Mesenchymal stem cell (in vitro differentiated cells and primary cell): ENCODE results near the gene DIP2C.

Experiments
- DNase-seq: peaks from one replicate; pipeline ENCODE4 v3.0.0-alpha.2; 2013
- H2AFZ ChIP-seq: one replicate; pipeline ENCODE4 v1.6.1; 2013; ENCODE audit warnings: low read depth, mild to moderate bottlenecking, control low read depth, inconsistent platforms, low read length, moderate library complexity
- H2AK5ac ChIP-seq: 2 replicates; pipeline ENCODE4 v1.6.1; 2013; ENCODE audit warnings: low read length, moderate library complexity, mild to moderate bottlenecking, inconsistent platforms; ENCODE audit not compliant: severe bottlenecking
- H2BK120ac ChIP-seq: one replicate; pipeline ENCODE4 v1.6.1; 2013; ENCODE audit warnings: low read depth, mild to moderate bottlenecking, inconsistent platforms, low read length, moderate library complexity
- H2BK12ac ChIP-seq, 2 experiments: one replicate each; pipeline ENCODE4 v1.6.1; 2013; ENCODE audit warnings: inconsistent platforms in 2 of 2, low read length in 2 of 2, mild to moderate bottlenecking in 2 of 2, moderate library complexity in 2 of 2, control low read depth in 1 of 2
- H2BK15ac ChIP-seq: one replicate; pipeline ENCODE4 v1.6.1; 2013; ENCODE audit warnings: mild to moderate bottlenecking, low read depth, inconsistent platforms; ENCODE audit not compliant: poor library complexity, severe bottlenecking
- H2BK5ac ChIP-seq: 2 replicates; pipeline ENCODE4 v1.6.1; 2013; ENCODE audit warnings: low read depth, mild to moderate bottlenecking, low read length, control low read depth, inconsistent platforms; ENCODE audit not compliant: poor library complexity, severe bottlenecking
- H3K14ac ChIP-seq, 2 experiments: one replicate each; pipeline ENCODE4 v1.6.1; 2013; ENCODE audit warnings: inconsistent platforms in 2 of 2, low read length in 2 of 2, control low read depth in 1 of 2, mild to moderate bottlenecking in 1 of 2, moderate library complexity in 1 of 2
- H3K18ac ChIP-seq, 2 experiments: one replicate each; pipeline ENCODE4 v1.6.1; 2013; ENCODE audit warnings: inconsistent platforms in 2 of 2, low read length in 2 of 2, control low read depth in 1 of 2, low read depth in 1 of 2, mild to moderate bottlenecking in 1 of 2
- H3K23ac ChIP-seq, 2 experiments: one replicate each; pipeline ENCODE4 v1.6.1; 2013; ENCODE audit warnings: inconsistent platforms in 2 of 2, low read length in 2 of 2, mild to moderate bottlenecking in 2 of 2, moderate library complexity in 2 of 2, control low read depth in 1 of 2
- H3K27ac ChIP-seq: 2 replicates; pipeline ENCODE4 v1.5.1; 2013; ENCODE audit warnings: mild to moderate bottlenecking, moderate library complexity, low read length, control low read depth, inconsistent platforms; ENCODE audit not compliant: poor library complexity, severe bottlenecking
- H3K27me3 ChIP-seq, 2 experiments: 2 replicates each; pipeline versions ENCODE4 v1.6.1 to v1.7.0; 2013; ENCODE audit warnings: low read length in 2 of 2, mild to moderate bottlenecking in 2 of 2, moderate library complexity in 2 of 2, control low read depth in 1 of 2, inconsistent platforms in 1 of 2; ENCODE audit not compliant: control insufficient read depth in 1 of 2, insufficient read depth in 1 of 2
- H3K36me3 ChIP-seq, 2 experiments: 2 replicates each; pipeline versions ENCODE4 v1.6.1 to v1.7.0; 2013; ENCODE audit warnings: low read length in 2 of 2, control low read depth in 1 of 2, inconsistent platforms in 1 of 2, low read depth in 1 of 2, mild to moderate bottlenecking in 1 of 2; ENCODE audit not compliant: insufficient read depth in 2 of 2, control insufficient read depth in 1 of 2
- H3K4ac ChIP-seq, 2 experiments: one replicate each; pipeline ENCODE4 v1.6.1; 2013; ENCODE audit warnings: inconsistent platforms in 2 of 2, low read length in 2 of 2, mild to moderate bottlenecking in 2 of 2, moderate library complexity in 2 of 2, control low read depth in 1 of 2, low read depth in 1 of 2
- H3K4me1 ChIP-seq: 2 replicates; pipeline ENCODE4 v1.6.1; 2013; ENCODE audit warnings: low read depth, low read length, control low read depth; ENCODE audit not compliant: control insufficient read depth, insufficient read depth
- H3K4me2 ChIP-seq: 2 replicates; pipeline ENCODE4 v1.6.1; 2013; ENCODE audit warnings: low read length, mild to moderate bottlenecking, inconsistent platforms; ENCODE audit not compliant: poor library complexity, severe bottlenecking
- H3K4me3 ChIP-seq, 2 experiments: 2 replicates each; pipeline versions ENCODE4 v1.5.1 to v1.7.0; 2013; ENCODE audit warnings: low read length in 2 of 2, mild to moderate bottlenecking in 2 of 2, control low read depth in 1 of 2, low read depth in 1 of 2; ENCODE audit not compliant: insufficient read depth in 1 of 2
- H3K79me1 ChIP-seq: replicated peaks from 2 replicates; pipeline ENCODE4 v1.6.1; 2013; ENCODE audit warnings: mild to moderate bottlenecking, control low read depth, low read length, inconsistent platforms; ENCODE audit not compliant: poor library complexity, severe bottlenecking
- H3K9ac ChIP-seq: 2 replicates; pipeline ENCODE4 v1.7.0; 2013; ENCODE audit warnings: mild to moderate bottlenecking, low read length, moderate library complexity
- H3K9me3 ChIP-seq: 2 replicates; pipeline ENCODE4 v1.7.0; 2013; ENCODE audit warnings: mild to moderate bottlenecking, low read length; ENCODE audit not compliant: control insufficient read depth
- H4K8ac ChIP-seq: one replicate; pipeline ENCODE4 v1.6.1; 2013; ENCODE audit warnings: inconsistent platforms, mild to moderate bottlenecking, low read length, moderate library complexity
- H4K91ac ChIP-seq: one replicate; pipeline ENCODE4 v1.6.1; 2013; ENCODE audit warnings: mild to moderate bottlenecking, low read length, inconsistent platforms
- WGBS: methylation state at CpG from one replicate; pipeline ENCODE4 v1.1.7; 2013; ENCODE audit warnings: mixed read lengths; 5-methylcytosine and 5-hydroxymethylcytosine counted together

The DIP2C gene

DNA sequence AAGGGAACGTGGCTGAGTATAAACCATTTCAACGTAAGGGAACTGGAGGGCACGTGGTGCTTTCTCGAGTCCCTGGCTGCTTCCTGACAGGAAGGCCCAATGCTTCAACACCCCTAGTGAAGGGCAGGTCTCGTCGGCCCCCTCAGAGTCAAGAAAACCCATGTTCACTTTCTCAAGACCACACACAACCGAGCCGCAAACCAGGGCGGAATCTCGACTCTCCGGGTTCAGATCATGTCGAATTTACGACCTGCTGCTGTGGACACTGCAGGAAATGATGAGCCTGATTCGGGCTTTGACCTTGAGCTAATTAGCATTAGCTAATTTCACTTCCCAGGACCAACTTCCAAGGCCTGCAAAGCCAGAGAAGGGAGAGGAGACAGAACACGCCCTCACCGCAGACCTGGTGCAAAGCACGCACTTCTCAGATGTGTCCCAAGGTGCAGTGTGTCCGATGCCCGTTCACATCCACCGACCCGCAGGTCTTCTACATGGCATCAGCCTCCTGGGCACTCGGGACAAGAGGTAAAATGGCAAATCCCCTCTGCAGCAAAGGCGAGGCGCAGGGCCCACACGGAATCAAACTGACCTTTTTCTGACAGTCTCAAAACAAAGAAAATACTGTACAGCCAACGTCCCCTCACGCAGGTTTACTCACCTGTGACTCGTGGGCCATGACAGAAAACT lies 94.7 kb downstream of the DIP2C start:
- Histone ChIP-seq H2BK120ac (no peak overlapping the region), H2AK5ac (peak overlapping the region; percentile 34), H3K9ac (no peak overlapping the region), H3K79me1 (peaks cover 39% of the 10 kb centered on the region), H3K27ac (no peak overlapping the region), H3K36me3 (peaks cover 0 to 8% of the 10 kb centered on the region in 2 experiments), H3K4me3 (no peak overlapping the region), H3K4me1 (peaks cover 27% of the 10 kb centered on the region), H3K27me3 (no peaks in the 10 kb centered on the region), H3K9me3 (no peaks in the 10 kb centered on the region), H2AFZ (no peak overlapping the region), H4K91ac (no peak overlapping the region), H2BK5ac (no peak overlapping the region), H4K8ac (no peak overlapping the region), H3K14ac (no peak overlapping the region), H3K23ac (no peak overlapping the region), H2BK15ac (no peak overlapping the region), H3K18ac (no peak overlapping the region), H2BK12ac (no peak overlapping the region), H3K4ac (no peak overlapping the region), H3K4me2 (no peak overlapping the region)
- DNase-seq: no peak
- 93% methylated on average over 28 of the region's 28 CpGs for WGBS

DNA sequence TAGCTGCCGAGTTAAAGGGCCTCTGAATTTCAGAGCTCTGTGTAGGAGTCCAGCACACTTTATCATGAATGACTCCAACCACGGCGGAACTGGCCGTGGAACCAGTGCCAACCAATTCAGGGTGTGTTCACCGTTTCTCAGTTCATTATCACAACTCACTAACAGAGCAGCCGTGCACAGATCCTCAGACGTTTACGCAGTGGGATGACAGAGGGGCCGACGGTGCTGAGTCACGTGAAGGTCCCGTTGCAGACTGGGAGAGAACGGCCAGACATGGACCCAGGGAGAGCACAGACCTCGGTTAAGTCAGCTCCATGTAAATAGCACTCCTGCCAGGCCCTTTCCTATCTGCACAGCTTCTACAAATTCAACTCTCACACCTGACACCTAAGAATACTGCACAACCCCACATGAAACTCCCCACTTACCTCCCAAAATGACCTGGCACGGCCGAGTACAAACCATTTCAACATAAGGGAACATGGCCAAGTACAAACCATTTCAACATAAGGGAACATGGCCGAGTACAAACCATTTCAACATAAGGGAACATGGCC lies 95.5 kb downstream of the DIP2C start:
- H3K79me1 ChIP-seq: peaks cover 37% of the 10 kb centered on the region
- no peak overlapping the region for H3K4me2 ChIP-seq
- H3K4ac ChIP-seq: no peak overlapping the region
- H2AK5ac ChIP-seq: no peak overlapping the region
- H3K4me3 ChIP-seq: peak overlapping the region in 1 of 2 experiments; percentile 43
- DNase-seq: no peak
- no peaks in the 10 kb centered on the region for H3K9me3 ChIP-seq
- H3K27ac ChIP-seq: no peak overlapping the region
- no peaks in the 10 kb centered on the region for H3K27me3 ChIP-seq
- H2BK5ac ChIP-seq: no peak overlapping the region
- no peak overlapping the region for H2BK120ac ChIP-seq
- peaks cover 22% of the 10 kb centered on the region for H3K4me1 ChIP-seq
- no peak overlapping the region for H2BK15ac ChIP-seq
- 86% methylated on average over 17 of the region's 17 CpGs for WGBS
- no peak overlapping the region for H3K23ac ChIP-seq
- H2AFZ ChIP-seq: no peak overlapping the region
- no peak overlapping the region for H3K18ac ChIP-seq
- H4K8ac ChIP-seq: no peak overlapping the region
- no peak overlapping the region for H2BK12ac ChIP-seq
- H4K91ac ChIP-seq: no peak overlapping the region
- H3K36me3 ChIP-seq: peaks cover 0 to 8% of the 10 kb centered on the region in 2 experiments
- H3K14ac ChIP-seq: no peak overlapping the region
- H3K9ac ChIP-seq: peak overlapping the region; percentile 53

DNA sequence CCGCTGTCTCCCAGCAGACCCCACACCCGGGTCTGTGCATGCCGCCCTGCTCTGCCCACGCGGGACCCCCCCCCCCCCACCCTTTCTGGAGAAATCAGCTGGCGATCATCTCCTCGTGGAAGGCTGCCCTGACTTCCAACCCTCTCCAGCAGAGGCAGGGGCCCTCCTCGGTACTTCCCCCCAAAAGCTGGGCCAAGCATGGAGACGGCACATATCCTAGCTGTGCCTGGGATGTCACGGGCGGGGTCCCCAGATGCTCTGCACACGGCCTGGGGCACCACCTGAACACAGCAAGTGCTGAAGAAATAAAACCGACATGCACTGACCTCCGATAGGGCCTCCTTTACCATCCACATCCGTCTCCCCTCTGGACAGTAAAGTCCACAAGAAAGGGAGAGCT lies 96.0 kb downstream of the DIP2C start:
- no peaks in the 10 kb centered on the region for H3K27me3 ChIP-seq
- H3K18ac ChIP-seq: no peak overlapping the region
- H3K27ac ChIP-seq: no peak overlapping the region
- peaks cover 24% of the 10 kb centered on the region for H3K4me1 ChIP-seq
- no peak overlapping the region for H2AK5ac ChIP-seq
- no peak overlapping the region for H2BK120ac ChIP-seq
- DNase-seq: no peak
- peaks cover 0 to 8% of the 10 kb centered on the region in 2 experiments for H3K36me3 ChIP-seq
- no peak overlapping the region for H2BK15ac ChIP-seq
- H3K4me2 ChIP-seq: no peak overlapping the region
- no peak overlapping the region for H2BK5ac ChIP-seq
- H4K91ac ChIP-seq: no peak overlapping the region
- H3K14ac ChIP-seq: no peak overlapping the region
- H3K9ac ChIP-seq: peak overlapping the region; percentile 53
- peaks cover 43% of the 10 kb centered on the region for H3K79me1 ChIP-seq
- no peak overlapping the region for H2BK12ac ChIP-seq
- peak overlapping the region in 1 of 2 experiments; percentile 43 for H3K4me3 ChIP-seq
- no peak overlapping the region for H2AFZ ChIP-seq
- H3K4ac ChIP-seq: no peak overlapping the region
- H3K9me3 ChIP-seq: no peaks in the 10 kb centered on the region
- 97% methylated on average over 15 of the region's 15 CpGs for WGBS
- no peak overlapping the region for H3K23ac ChIP-seq
- no peak overlapping the region for H4K8ac ChIP-seq

DNA sequence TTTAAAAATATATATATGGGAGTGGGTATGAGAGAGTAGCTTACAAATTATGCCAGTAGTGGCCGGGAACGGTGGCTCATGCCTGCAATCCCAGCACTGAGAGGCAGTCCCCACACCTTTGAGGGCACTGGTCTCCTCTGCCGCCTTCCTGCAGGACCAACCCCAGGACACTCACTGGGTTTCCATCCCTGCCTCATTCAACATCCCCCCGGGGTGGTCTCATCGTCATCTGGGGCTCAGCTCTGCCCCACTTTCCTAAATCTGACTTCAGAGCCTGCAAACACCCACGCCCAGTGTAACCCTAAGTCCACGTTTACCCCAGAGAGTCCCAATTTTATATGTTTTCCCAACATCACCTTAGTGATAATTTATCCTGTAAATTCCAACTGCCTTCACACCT lies 96.5 kb downstream of the DIP2C start:
- no peak overlapping the region for H3K4me3 ChIP-seq
- H2BK15ac ChIP-seq: no peak overlapping the region
- no peak overlapping the region for H2BK12ac ChIP-seq

More for the DNA sequence above, 96.5 kb downstream of the DIP2C start:
- no peak overlapping the region for H3K4me2 ChIP-seq
- no peaks in the 10 kb centered on the region for H3K27me3 ChIP-seq
- H3K9ac ChIP-seq: no peak overlapping the region
- H3K27ac ChIP-seq: no peak overlapping the region
- H3K4ac ChIP-seq: no peak overlapping the region
- no peak overlapping the region for H2AK5ac ChIP-seq
- H2BK5ac ChIP-seq: no peak overlapping the region
- no peaks in the 10 kb centered on the region for H3K9me3 ChIP-seq
- H3K79me1 ChIP-seq: peaks cover 45% of the 10 kb centered on the region
- H4K91ac ChIP-seq: no peak overlapping the region
- H3K36me3 ChIP-seq: peaks cover 0 to 8% of the 10 kb centered on the region in 2 experiments
- no peak overlapping the region for H3K23ac ChIP-seq
- no peak overlapping the region for H2BK120ac ChIP-seq
- peaks cover 23% of the 10 kb centered on the region for H3K4me1 ChIP-seq
- H2AFZ ChIP-seq: no peak overlapping the region
- H3K18ac ChIP-seq: no peak overlapping the region
- no peak overlapping the region for H3K14ac ChIP-seq
- no peak for DNase-seq
- no peak overlapping the region for H4K8ac ChIP-seq
- WGBS: 97% methylated on average over 7 of the region's 7 CpGs
